Hepatocyte (in vitro differentiated cells): ENCODE results near the gene TM9SF1. TPM values are rescaled to one million over a fixed set of nuclear protein-coding genes. Genes with fewer than 3 reads are reported as not detected.
A peak's percentile ranks its signal among the peaks of the same experiment; 100 is the strongest.

Experiments used
- DNase-seq: peaks from one replicate; pipeline ENCODE4 v3.0.0-alpha.2; 2016; ENCODE audit warnings: low spot score
- H2AFZ ChIP-seq: fragments of 200-600 bp; sonication (generic); 2 replicates; pipeline ENCODE4 v1.6.0; 2016; ENCODE audit warnings: antibody characterized with exemption, mild to moderate bottlenecking
- H3K27ac ChIP-seq: fragments of 200-600 bp; sonication (generic); 2 replicates; pipeline ENCODE4 v1.5.1; 2016; ENCODE audit warnings: mild to moderate bottlenecking
- H3K27me3 ChIP-seq: fragments of 200-600 bp; sonication (generic); 2 replicates; pipeline ENCODE4 v1.6.1; 2016
- H3K36me3 ChIP-seq: fragments of 200-600 bp; sonication (generic); replicated peaks from 2 replicates; pipeline ENCODE4 v1.5.1; 2016; ENCODE audit warnings: low read depth; ENCODE audit not compliant: insufficient read depth
- H3K4me1 ChIP-seq: fragments of 200-600 bp; sonication (generic); 2 replicates; pipeline ENCODE4 v1.5.1; 2016; ENCODE audit warnings: mild to moderate bottlenecking, moderate library complexity; ENCODE audit not compliant: insufficient read depth
- H3K4me2 ChIP-seq: fragments of 200-600 bp; sonication (generic); 2 replicates; pipeline ENCODE4 v1.6.0; 2016
- H3K4me3 ChIP-seq: fragments of 200-600 bp; sonication (generic); 2 replicates; pipeline ENCODE4 v1.5.1; 2016; ENCODE audit warnings: mild to moderate bottlenecking
- H3K79me2 ChIP-seq: fragments of 200-600 bp; sonication (generic); 2 replicates; pipeline ENCODE4 v1.6.0; 2017; ENCODE audit warnings: mild to moderate bottlenecking
- H3K9me2 ChIP-seq: fragments of 200-600 bp; sonication (generic); replicated peaks from 2 replicates; pipeline ENCODE4 v1.6.0; 2017; ENCODE audit warnings: mild to moderate bottlenecking; ENCODE audit not compliant: insufficient read depth
- H3K9me3 ChIP-seq: fragments of 200-600 bp; sonication (generic); 2 replicates; pipeline ENCODE4 v1.5.1; 2016; ENCODE audit warnings: low read depth, mild to moderate bottlenecking
- H4K20me1 ChIP-seq: fragments of 200-600 bp; sonication (generic); 2 replicates; pipeline ENCODE4 v1.6.0; 2016; ENCODE audit warnings: mild to moderate bottlenecking; ENCODE audit not compliant: insufficient read depth, poor library complexity, severe bottlenecking
- CTCF ChIP-seq: fragments of 200-600 bp; sonication (generic); IDR thresholded peaks from 2 replicates; pipeline ENCODE4 v1.5.1; 2016; ENCODE audit warnings: antibody characterized with exemption, mild to moderate bottlenecking; ENCODE audit not compliant: poor library complexity
- EZH2 ChIP-seq: fragments of 200-600 bp; sonication (generic); IDR thresholded peaks from 2 replicates; pipeline ENCODE4 v1.6.1; 2016; ENCODE audit warnings: antibody characterized with exemption, mild to moderate bottlenecking, borderline replicate concordance
- EZH2phosphoT487 ChIP-seq: fragments of 200-600 bp; sonication (generic); IDR thresholded peaks from one replicate; pipeline ENCODE4 v1.6.1; 2018; ENCODE audit warnings: antibody characterized with exemption, mild to moderate bottlenecking, low read depth, moderate library complexity; ENCODE audit not compliant: unreplicated experiment, severe bottlenecking
- WGBS: methylation state at CpG from one replicate; pipeline ENCODE4 v1.1.6; 2016; ENCODE audit warnings: low lambda C conversion rate; ENCODE audit errors: missing lambda C conversion rate; 5-methylcytosine and 5-hydroxymethylcytosine counted together
- polyA plus RNA-seq: library from polyadenylated mRNA; unstranded; fragments of >200 nt; fragmentation: Nextera tagmentation; extraction: Ambion mirVana; gene quantifications from 2 replicates; pipeline ENCODE4 v1.2.1, GENCODE V29; 2016
- total RNA-seq: library from RNA; depleted of rRNA; stranded (reverse); fragments of >200 nt; gene quantifications from 2 replicates; pipeline ENCODE4 v1.2.3, GENCODE V29; 2014

TM9SF1 gene
- total and polyA plus RNA-seq, 2 experiments from 2014 or later, result 68.1 to 84.0 TPM

DNA sequence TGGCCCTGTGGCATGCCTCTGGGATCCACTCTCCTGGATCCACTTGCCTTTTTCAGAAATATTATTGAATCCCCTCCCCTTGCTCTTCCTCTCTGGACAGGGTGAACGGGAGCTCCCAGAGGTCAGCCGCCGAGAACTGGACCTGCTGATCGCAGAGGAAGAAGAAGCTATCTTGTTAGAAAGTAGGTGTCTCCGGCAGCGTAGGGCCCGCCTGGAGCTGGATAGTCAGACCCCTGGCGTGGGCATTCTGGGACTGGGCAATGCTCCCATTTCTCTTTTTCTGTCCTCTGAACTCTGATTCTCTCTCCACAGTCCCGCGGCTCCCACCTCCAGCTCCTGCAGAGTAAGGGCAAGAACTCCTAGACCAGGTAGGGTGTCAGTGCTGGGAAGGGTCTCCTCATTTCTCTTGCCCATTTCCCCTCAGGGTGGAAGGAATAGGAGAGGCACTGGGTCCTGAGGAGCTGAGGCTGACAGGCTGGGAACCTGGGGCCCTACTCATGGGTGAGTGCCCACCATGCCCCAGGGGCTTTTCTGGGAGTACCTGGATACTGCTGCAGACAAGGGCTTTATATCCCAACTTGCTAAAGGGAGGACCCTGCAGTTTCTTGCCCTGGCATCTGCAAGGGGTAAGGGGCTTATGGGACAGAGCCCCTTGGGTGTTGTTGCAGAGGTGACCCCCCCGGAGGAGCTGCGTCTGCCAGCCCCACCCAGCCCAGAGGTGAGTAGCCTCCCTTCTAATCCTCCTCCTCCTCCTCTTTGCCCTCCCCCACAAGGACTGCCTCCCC, 18.0 kb downstream of the TM9SF1 start:
- 97% methylated on average over 12 of the region's 12 CpGs for WGBS

DNA sequence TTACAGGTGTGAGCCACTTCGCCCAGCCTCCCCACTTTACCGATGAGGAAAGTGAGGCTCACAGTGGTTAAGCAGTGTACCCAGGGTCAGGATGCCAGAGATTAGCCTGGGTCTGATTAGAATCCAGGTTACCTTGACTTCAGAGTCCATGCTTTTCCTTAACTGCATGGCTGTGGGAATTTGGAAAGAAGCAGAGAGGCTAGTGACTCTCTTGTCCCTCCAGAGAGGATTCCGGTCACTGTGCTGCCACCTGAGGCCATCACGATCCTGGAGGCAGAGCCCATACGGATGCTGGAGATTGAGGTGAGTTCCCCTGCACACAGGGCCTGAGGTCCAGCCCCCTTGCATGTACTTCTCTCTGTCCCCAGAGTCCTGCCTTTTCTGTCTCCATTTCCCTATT, 18.6 kb downstream of the TM9SF1 start:
- 97% methylated on average over 5 of the region's 5 CpGs for WGBS
- Histone ChIP-seq H3K27me3 (no peaks in the 10 kb centered on the region), H3K27ac (no peak overlapping the region), H2AFZ (no peak overlapping the region), H3K79me2 (peaks cover 27% of the 10 kb centered on the region), H3K9me3 (no peaks in the 10 kb centered on the region), H4K20me1 (no peaks in the 10 kb centered on the region), H3K4me1 (peaks cover 5% of the 10 kb centered on the region), H3K4me3 (no peak overlapping the region), H3K9me2 (no peaks in the 10 kb centered on the region), H3K36me3 (peaks cover 2% of the 10 kb centered on the region), H3K4me2 (no peak overlapping the region)
- TF ChIP-seq CTCF (no peak), EZH2 (no peak), EZH2phosphoT487 (no peak)
- DNase-seq, result no peak

More for the DNA sequence above, 18.0 kb downstream of the TM9SF1 start:
- peaks cover 2% of the 10 kb centered on the region for H3K36me3 ChIP-seq
- no peak overlapping the region for H3K4me3 ChIP-seq
- no peak overlapping the region for H3K27ac ChIP-seq
- H3K9me3 ChIP-seq, result no peaks in the 10 kb centered on the region
- no peak overlapping the region for H3K4me2 ChIP-seq
- H3K4me1 ChIP-seq, result peaks cover 5% of the 10 kb centered on the region
- peaks cover 25% of the 10 kb centered on the region for H3K79me2 ChIP-seq
- H3K9me2 ChIP-seq, result no peaks in the 10 kb centered on the region
- no peak for DNase-seq
- no peaks in the 10 kb centered on the region for H4K20me1 ChIP-seq
- H2AFZ ChIP-seq, result no peak overlapping the region
- H3K27me3 ChIP-seq, result no peaks in the 10 kb centered on the region
- TF ChIP-seq CTCF, result no peak
- no peak for TF ChIP-seq EZH2phosphoT487
- no peak for TF ChIP-seq EZH2

DNA sequence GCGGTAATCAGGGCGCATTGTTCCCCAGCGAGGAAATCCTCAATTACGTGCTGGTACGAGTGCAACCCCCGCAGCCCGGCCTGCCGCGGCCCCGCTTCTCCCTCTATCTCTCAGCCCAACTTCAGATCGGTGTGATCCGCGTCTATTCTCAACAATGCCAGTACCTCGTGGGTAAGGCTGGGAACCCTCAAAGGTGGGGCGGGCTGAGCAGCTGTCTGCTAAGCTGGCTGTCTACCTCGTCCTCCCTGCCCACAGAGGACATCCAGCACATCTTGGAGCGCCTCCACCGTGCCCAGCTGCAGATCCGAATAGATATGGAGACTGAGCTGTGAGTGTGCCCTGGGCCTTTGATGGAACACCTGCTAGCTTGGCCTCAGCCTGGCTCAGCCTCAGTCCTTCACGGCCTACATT, 22.4 kb downstream of the TM9SF1 start:
- peaks cover 2% of the 10 kb centered on the region for H3K36me3 ChIP-seq
- no peaks in the 10 kb centered on the region for H3K9me2 ChIP-seq
- peak overlapping the region; percentile 11 for H3K4me3 ChIP-seq
- H3K79me2 ChIP-seq, result peaks cover 27% of the 10 kb centered on the region
- peak overlapping the region; percentile 71 for H3K27ac ChIP-seq
- TF ChIP-seq CTCF (no peak), EZH2 (no peak), EZH2phosphoT487 (no peak)
- H3K4me1 ChIP-seq, result peaks cover 5% of the 10 kb centered on the region
- peak overlapping the region; percentile 81 for H3K4me2 ChIP-seq
- WGBS, result 75% methylated on average over 20 of the region's 20 CpGs
- H3K27me3 ChIP-seq, result no peaks in the 10 kb centered on the region
- DNase-seq, result no peak
- no peak overlapping the region for H2AFZ ChIP-seq
- H4K20me1 ChIP-seq, result no peaks in the 10 kb centered on the region
- H3K9me3 ChIP-seq, result no peaks in the 10 kb centered on the region
